HL-60/S4 (cell line): Measurements from ENCODE around the gene RPS6KA3.

Experiments
- in situ Hi-C: fragments of 300-500 bp; cut with MboI; formaldehyde crosslinking; loops from 2 replicates; pipeline ENCODE4 v1.14.3; 2022; ENCODE audit warnings: low sequenced_read_pairs

RPS6KA3 gene

DNA sequence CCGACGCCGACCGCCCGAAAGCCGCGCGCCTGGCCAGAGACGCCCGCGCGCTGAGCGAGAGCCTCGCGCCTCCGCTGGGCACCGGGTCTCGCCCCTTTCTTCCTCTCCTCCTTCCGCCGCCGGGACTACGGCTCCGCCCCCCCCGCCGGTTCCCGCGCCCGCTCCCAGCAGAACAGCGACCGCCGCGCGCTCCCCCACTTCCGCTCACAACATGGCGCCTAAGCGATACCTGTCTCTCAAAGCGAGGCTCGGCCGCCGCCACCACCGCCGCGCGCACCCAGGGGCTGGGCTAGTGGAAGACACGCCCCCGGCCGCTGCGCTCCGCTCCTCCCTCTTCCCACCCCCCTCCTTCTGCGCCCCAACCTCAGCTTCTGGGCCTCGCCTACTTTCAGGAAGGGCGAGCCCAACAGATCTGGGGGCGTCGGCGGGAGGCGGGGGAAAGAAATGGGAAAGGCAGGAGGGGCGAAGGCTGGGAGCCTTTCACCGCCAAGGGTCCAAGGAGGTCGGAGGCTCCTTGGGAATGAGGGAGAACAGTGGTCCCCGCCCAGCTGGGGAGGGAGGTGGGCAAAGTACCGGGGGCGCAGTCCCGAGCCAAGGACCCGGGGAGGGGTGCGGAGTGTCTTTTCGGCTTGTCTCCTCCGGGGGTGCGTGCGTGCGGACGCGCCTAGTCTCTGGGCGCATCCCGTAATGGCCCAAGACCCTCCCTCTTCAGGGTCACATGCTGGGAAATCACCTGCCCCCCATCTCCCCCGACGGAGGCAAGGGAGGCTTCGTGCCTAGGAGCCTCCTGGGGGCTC, at the start of gene RPS6KA3:
Gene RPS6KA3, minus strand, starts transcription at position 100 of the 797 bp plus-strand sequence. CDS start 277 bp downstream, outside the sequence.
- in situ Hi-C loops: no loop called here

GRCh38 chrX:20315140-20315539, 48.4 kb upstream of the RPS6KA3 start:
- in situ Hi-C loops: no loop called here

GRCh38 chrX:20313899-20314298, 47.2 kb upstream of the RPS6KA3 start:
- in situ Hi-C loops: no loop called here

DNA sequence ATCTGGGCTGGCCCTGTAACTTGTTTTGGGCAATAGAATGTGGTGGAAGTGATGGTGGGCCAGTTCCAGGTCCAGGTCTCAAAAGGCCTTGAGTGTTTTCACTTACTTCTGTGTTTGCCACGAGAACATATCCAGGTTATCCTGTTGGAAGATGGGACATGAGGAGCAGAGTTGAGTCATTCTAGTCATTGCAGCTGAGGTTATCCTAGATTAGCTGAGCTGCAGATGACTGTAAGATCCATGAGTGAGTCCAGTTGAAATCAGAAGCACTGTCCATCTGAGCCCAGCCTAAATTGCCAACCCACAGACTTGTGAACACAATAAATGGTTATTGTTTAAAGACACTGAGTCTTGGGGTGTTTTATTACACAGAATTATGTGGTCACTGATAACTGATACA, 45.3 kb upstream of the RPS6KA3 start:
- in situ Hi-C loops: no loop called here

GRCh38 chrX:20311505-20311904, 44.8 kb upstream of the RPS6KA3 start:
- in situ Hi-C loops: no loop called here

GRCh38 chrX:20309806-20310205, 43.1 kb upstream of the RPS6KA3 start:
- in situ Hi-C loops: no loop called here

- in situ Hi-C loops: no loop called here
Measured at GRCh38 chrX:20306668-20307067, 40.0 kb upstream of the RPS6KA3 start.

DNA sequence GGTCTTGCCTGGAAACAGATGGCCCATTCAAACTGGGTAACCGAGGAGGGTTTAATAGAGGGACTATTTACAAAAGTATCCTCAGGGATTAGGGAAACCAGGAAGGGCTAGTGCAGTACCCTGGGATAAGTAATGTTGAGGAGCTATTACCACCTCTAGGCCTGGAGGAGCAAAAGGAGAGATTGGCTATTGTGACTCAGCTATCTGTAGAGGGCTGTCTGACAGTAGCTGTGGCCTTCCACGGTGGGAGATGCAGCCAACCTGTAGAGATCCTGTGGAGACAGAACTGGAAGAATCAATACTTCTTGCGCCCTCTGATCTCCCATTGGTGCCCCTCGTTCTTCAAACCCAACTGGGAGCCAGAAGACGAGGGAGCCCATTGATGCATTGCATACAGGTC, 34.1 kb upstream of the RPS6KA3 start:
- in situ Hi-C loops: no loop called here

DNA sequence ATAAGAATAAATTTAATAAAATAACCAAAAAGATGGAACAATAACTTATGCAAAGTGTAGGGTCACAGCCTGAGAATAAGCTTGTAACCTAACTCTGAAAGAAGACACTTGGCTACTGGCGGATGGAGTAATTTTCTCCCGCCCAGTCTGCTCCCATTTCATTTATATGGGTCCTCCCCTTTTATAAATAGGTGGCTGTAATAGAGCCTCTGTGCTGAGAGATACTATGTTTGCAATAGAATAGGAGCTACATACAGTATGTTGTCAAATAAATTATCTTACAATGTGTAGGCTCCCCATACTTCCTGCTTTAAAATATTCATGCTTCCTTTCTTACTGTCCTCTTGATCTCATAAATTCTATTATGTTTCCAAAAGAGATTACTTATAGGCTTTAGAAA, 28.2 kb upstream of the RPS6KA3 start:
- in situ Hi-C loops: no loop called here

DNA sequence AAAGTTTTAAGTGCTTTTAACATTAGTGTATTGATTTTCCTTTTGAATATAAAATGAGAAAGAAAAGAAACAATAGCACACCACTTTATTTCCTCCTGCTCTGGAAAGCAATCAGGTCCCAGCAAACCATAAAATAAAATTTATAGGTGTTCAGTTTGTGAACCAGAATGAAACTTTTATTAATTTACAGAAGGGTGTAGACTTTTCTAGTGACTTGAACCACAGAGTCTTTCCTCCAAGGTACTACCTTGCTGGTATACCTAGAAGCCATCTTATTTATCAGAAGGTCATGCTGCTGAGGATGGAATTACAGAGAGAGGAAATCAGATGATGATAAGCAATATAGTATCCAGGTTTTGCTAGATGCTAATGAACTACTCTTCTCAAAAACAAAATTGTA, 27.6 kb upstream of the RPS6KA3 start:
- in situ Hi-C loops: no loop called here

DNA sequence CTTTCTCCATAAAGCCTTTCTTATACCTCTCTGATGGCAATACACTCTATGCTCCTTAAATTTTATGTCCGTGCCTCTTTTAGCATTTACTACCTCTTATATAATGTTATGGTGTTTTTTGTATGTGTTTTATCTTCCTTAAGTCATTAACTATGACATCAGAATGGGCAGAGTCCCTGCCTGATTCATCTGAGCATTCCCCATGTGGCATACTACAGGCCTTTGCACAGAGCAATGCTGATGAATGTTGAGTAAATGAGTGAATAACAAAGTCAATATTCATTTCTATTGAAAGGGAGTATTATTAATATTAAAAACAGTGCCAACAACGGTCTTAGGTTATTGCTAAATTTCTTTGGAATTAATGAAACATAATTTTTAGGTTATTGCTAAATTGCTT, 18.8 kb upstream of the RPS6KA3 start:
- in situ Hi-C loops: no loop called here

GRCh38 chrX:20284992-20285391, 18.3 kb upstream of the RPS6KA3 start:
- in situ Hi-C loops: no loop called here

- in situ Hi-C loops: no loop called here
Measured at GRCh38 chrX:20284444-20284843, 17.7 kb upstream of the RPS6KA3 start.

GRCh38 chrX:20280938-20281337, 14.2 kb upstream of the RPS6KA3 start:
- in situ Hi-C loops: no loop called here

DNA sequence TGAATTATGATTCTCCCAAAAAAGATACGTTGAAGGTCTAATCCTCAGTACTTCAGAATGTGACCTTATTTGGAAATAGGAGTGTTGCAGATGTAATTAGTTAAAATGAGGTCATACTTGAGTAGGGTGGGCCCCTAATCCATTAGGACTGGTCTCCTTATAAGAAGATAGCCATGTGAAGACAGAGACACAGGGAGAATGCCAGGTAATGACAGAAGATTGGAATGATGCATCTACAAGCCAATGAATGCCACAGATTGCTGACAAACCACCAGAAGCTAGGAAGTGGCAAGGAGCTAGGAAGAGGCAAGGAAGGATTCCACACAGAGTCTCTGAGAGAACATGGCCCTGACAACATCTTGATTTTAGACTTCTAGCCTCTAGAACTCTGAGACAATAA, 7.4 kb upstream of the RPS6KA3 start:
- in situ Hi-C loops: no loop called here

GRCh38 chrX:20271730-20272129, 5.0 kb upstream of the RPS6KA3 start:
- in situ Hi-C loops: no loop called here

GRCh38 chrX:20271186-20271585, 4.5 kb upstream of the RPS6KA3 start:
- in situ Hi-C loops: no loop called here

- in situ Hi-C loops: no loop called here
Measured at GRCh38 chrX:20270562-20270890, 3.8 kb upstream of the RPS6KA3 start.

DNA sequence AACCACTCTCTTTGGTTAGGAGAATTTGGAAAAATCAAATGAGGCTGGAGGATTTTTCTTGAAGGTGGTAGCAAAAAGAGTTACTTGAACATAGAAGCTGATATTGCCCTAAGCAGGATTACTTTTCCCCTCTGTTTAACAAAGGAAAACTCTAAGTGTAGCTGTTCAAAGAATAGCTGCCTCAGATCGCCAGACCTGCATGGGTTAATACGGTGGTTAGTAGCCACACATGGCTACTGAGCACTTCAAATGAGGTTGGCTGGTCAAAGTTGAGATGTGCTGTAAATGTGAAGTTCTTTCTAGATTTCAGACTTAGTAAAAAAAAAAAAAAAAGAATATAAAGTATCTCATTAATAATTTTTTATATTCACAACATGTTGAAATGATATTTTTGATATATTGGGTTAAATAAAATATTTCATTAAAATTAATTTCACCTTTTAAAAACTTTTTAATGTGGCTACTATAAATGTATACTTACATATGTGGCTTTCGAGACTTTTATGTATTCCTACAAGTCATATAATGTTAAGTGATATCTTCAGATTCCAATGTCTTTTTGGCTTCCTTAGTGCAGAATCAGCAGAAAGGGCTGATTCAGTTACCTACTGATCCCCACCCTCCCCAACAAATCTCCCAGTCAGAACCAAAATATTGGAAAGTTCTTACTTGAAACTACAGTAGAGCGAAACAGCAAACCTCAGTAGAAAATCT, 3.3 kb upstream of the RPS6KA3 start:
- in situ Hi-C loops: no loop called here

- in situ Hi-C loops: no loop called here
Measured at GRCh38 chrX:20267931-20268701, 1.4 kb upstream of the RPS6KA3 start.

GRCh38 chrX:20267607-20267930, 860 bp upstream of the RPS6KA3 start:
- in situ Hi-C loops: no loop called here
